Measurements from ENCODE around the gene KLHL36.
"Not testable (repeated sequence)": the region's sequence is repeated elsewhere in the genome, so short reads cannot be mapped to it uniquely, and the experiment has no call there.

DNA sequence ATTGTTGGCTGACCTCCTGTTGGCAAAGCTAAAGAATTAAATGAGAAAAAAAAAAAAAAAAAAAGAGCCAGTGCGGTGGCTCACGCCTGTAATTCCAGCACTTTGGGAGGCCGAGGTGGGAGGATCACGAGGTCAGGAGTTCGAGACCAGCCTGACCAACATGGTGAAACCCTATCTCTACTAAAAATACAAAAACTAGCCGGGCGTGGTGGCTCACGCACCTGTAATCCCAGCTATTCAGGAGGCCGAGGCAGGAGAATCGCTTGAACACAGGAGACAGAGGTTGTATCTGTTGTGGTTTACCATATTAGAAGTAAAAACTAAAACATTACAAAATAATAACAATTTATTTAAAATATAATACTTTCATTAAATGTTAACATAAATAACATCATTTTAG lies 45.6 kb downstream of the KLHL36 start:
- TF ChIP-seq, protein P1, sequence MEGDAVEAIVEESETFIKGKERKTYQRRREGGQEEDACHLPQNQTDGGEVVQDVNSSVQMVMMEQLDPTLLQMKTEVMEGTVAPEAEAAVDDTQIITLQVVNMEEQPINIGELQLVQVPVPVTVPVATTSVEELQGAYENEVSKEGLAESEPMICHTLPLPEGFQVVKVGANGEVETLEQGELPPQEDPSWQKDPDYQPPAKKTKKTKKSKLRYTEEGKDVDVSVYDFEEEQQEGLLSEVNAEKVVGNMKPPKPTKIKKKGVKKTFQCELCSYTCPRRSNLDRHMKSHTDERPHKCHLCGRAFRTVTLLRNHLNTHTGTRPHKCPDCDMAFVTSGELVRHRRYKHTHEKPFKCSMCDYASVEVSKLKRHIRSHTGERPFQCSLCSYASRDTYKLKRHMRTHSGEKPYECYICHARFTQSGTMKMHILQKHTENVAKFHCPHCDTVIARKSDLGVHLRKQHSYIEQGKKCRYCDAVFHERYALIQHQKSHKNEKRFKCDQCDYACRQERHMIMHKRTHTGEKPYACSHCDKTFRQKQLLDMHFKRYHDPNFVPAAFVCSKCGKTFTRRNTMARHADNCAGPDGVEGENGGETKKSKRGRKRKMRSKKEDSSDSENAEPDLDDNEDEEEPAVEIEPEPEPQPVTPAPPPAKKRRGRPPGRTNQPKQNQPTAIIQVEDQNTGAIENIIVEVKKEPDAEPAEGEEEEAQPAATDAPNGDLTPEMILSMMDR (conservative IDR thresholded peaks at IDR 0.05; ENCODE audit: low read length) = not testable (repeated sequence)
- TF ChIP-seq EZH2phosphoT487 (IDR thresholded peaks at IDR 0.05; ENCODE audit: borderline replicate concordance) = not testable (repeated sequence)

Measured in Loucy (cell line).